Activated T-helper 1 cell treated with anti-CD3 and anti-CD28 coated beads, Interleukin-12 subunit alpha, Interleukin-12 subunit beta, Interleukin-2, Interleukin-4 antibody, amounts not matched to agents 30 ng/mL and 10 ng/mL and 1 ng/mL, durations not matched to agents 14 hours and 24 hours and 36 hours (primary cell): Measurements from ENCODE around the gene DHODH. TPM values are rescaled to one million over a fixed set of nuclear protein-coding genes. Genes with fewer than 3 reads are reported as not detected.
"Not testable (repeated sequence)": the region's sequence is repeated elsewhere in the genome, so short reads cannot be mapped to it uniquely, and the experiment has no call there.

Experiments
- DNase-seq: peaks from one replicate; pipeline ENCODE4 v3.0.0; 2021; ENCODE audit warnings: low spot score
- H3K27ac Mint-ChIP-seq: one replicate; pipeline ENCODE4 v1.8.0; 2021; ENCODE audit warnings: mild to moderate bottlenecking, mixed read lengths
- H3K27me3 Mint-ChIP-seq: one replicate; pipeline ENCODE4 v1.8.0; 2022; ENCODE audit warnings: mild to moderate bottlenecking, moderate library complexity, mixed read lengths; ENCODE audit not compliant: insufficient read depth
- H3K36me3 Mint-ChIP-seq: one replicate; pipeline ENCODE4 v1.8.0; 2021; ENCODE audit warnings: low read depth, mixed read lengths
- H3K4me1 Mint-ChIP-seq: one replicate; pipeline ENCODE4 v1.8.0; 2021; ENCODE audit warnings: low read depth, mixed read lengths
- H3K4me3 Mint-ChIP-seq: one replicate; pipeline ENCODE4 v1.8.0; 2021; ENCODE audit warnings: mild to moderate bottlenecking, moderate library complexity, mixed read lengths
- H3K9me3 Mint-ChIP-seq: one replicate; pipeline ENCODE4 v1.8.0; 2021; ENCODE audit warnings: mixed read lengths
- intact Hi-C: fragments of 100-400 bp; cut with micrococcal nuclease; formaldehyde crosslinking; loops from one replicate; pipeline ENCODE4 v1.15.1; 2024
- total RNA-seq: library from RNA; stranded (reverse); gene quantifications from 2 replicates; pipeline ENCODE4 v1.2.3, GENCODE V29; 2022

The DHODH gene
- total RNA-seq, 1 donor from 2014 or later: 31.0 TPM

GRCh38 chr16:72072514-72073342, 64.2 kb downstream of the DHODH start:
- no peak overlapping the region for H3K4me3 Mint-ChIP-seq
- H3K36me3 Mint-ChIP-seq: no peaks in the 10 kb centered on the region
- DNase-seq: no peak
- H3K27ac Mint-ChIP-seq: no peak overlapping the region
- no peaks in the 10 kb centered on the region for H3K9me3 Mint-ChIP-seq
- intact Hi-C loops: no loop called here
- H3K27me3 Mint-ChIP-seq: no peaks in the 10 kb centered on the region
- no peaks in the 10 kb centered on the region for H3K4me1 Mint-ChIP-seq

- no peak overlapping the region for H3K4me3 Mint-ChIP-seq
- intact Hi-C loops: no loop called here
- H3K27ac Mint-ChIP-seq: no peak overlapping the region
- no peaks in the 10 kb centered on the region for H3K9me3 Mint-ChIP-seq
- H3K36me3 Mint-ChIP-seq: no peaks in the 10 kb centered on the region
- H3K27me3 Mint-ChIP-seq: no peaks in the 10 kb centered on the region
- no peak for DNase-seq
- H3K4me1 Mint-ChIP-seq: no peaks in the 10 kb centered on the region
These were observed 65.2 kb downstream of the DHODH start for GRCh38 chr16:72073560-72074230.

- DNase-seq, H3K4me3 Mint-ChIP-seq, H3K27ac Mint-ChIP-seq, H3K36me3 Mint-ChIP-seq, H3K4me1 Mint-ChIP-seq, H3K27me3 Mint-ChIP-seq, intact Hi-C loops, H3K9me3 Mint-ChIP-seq: not testable (repeated sequence)
These were observed 66.5 kb downstream of the DHODH start for GRCh38 chr16:72075067-72075466.

Other genes starting within 250 kb of the DHODH start
- gene AP1G1, start 199.9 kb upstream of the DHODH start, total RNA-seq: 85.5 and 90.7 TPM in 2 replicates
- gene ATXN1L, start 162.8 kb upstream of the DHODH start, total RNA-seq: 20.1 and 20.6 TPM in 2 replicates
- 6.4 and 7.4 TPM in 2 replicates for gene ZNF821, start 124.6 kb upstream of the DHODH start, total RNA-seq
- 156 and 169 TPM in 2 replicates for gene IST1, start 113.2 kb upstream of the DHODH start, total RNA-seq
- not detected in 2 replicates for gene PKD1L3, start 8.3 kb upstream of the DHODH start, total RNA-seq
- not detected in 2 replicates for gene HP, start 45.8 kb downstream of the DHODH start, total RNA-seq
- gene HPR, start 54.5 kb downstream of the DHODH start, total RNA-seq: not detected in 2 replicates
- 24.0 and 25.1 TPM in 2 replicates for gene TXNL4B, start 84.9 kb downstream of the DHODH start, total RNA-seq
- 89.8 and 99.4 TPM in 2 replicates for gene DHX38, start 85.1 kb downstream of the DHODH start, total RNA-seq
- gene PMFBP1, start 163.4 kb downstream of the DHODH start, total RNA-seq: 0.12 and 0.39 TPM in 2 replicates